ENCODE data around the gene ERC2. TPM values are rescaled to one million over a fixed set of nuclear protein-coding genes. Genes with fewer than 3 reads are reported as not detected.

The ERC2 gene
- total RNA-seq, 1 donor from 2014 or later, result 48.3 TPM

DNA sequence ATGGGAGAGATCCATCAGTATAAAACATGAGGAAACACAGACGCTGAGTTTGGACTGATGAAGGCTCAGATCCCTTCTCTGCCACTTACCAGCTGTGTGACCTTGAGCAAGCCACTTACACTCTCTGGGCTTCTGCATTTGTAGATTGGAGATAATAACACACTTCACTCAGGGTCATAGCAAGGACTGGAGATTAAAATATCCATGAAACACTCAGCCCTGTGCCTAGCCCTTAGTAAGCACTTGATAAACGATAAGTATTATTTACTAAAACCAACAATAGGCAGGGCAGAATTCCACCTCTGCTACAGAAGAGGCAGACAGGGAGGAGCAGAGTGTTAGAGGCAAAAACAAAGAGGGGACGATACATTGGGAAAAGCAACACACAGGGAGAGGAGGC is 560.7 kb downstream of the ERC2 start:
- DNase-seq, result no peak
- H3K4me1 Mint-ChIP-seq (ENCODE audit: low read depth, unreplicated experiment), result no peaks in the 10 kb centered on the region
- TF ChIP-seq, protein P1, sequence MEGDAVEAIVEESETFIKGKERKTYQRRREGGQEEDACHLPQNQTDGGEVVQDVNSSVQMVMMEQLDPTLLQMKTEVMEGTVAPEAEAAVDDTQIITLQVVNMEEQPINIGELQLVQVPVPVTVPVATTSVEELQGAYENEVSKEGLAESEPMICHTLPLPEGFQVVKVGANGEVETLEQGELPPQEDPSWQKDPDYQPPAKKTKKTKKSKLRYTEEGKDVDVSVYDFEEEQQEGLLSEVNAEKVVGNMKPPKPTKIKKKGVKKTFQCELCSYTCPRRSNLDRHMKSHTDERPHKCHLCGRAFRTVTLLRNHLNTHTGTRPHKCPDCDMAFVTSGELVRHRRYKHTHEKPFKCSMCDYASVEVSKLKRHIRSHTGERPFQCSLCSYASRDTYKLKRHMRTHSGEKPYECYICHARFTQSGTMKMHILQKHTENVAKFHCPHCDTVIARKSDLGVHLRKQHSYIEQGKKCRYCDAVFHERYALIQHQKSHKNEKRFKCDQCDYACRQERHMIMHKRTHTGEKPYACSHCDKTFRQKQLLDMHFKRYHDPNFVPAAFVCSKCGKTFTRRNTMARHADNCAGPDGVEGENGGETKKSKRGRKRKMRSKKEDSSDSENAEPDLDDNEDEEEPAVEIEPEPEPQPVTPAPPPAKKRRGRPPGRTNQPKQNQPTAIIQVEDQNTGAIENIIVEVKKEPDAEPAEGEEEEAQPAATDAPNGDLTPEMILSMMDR (IDR thresholded peaks at IDR 0.05; ENCODE audit: partially characterized antibody, unreplicated experiment), result no peak
- H3K9me3 Mint-ChIP-seq (ENCODE audit: unreplicated experiment), result no peaks in the 10 kb centered on the region
- peaks cover 2% of the 10 kb centered on the region for H3K27me3 Mint-ChIP-seq (ENCODE audit: unreplicated experiment)
- no peaks in the 10 kb centered on the region for H3K36me3 Mint-ChIP-seq (ENCODE audit: unreplicated experiment)
- H3K4me3 Mint-ChIP-seq (ENCODE audit: unreplicated experiment), result no peak overlapping the region
- no peak overlapping the region for H3K27ac Mint-ChIP-seq (ENCODE audit: unreplicated experiment)

DNA sequence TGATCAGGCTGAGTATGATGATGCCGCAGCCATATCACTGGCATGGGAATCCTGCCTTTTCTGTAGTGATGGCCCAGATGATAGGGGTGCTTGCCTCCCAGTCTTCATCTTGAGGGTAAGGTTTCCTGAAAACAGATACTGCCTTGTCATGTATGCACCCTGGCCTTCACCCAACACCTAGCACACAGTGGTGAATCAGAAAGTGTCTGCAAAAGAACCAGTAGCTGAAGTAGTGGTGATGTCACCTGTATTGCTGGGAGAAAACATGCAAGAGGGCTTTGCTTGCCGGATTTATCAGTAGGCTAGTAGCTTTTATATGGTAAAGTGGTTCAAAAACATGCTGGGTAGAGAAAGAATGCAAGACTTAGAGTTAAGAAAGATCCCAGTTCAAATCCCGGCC is 561.4 kb downstream of the ERC2 start:
- DNase-seq, result no peak
- Mint-ChIP-seq H3K4me3 (ENCODE audit: unreplicated experiment) (no peak overlapping the region), H3K9me3 (ENCODE audit: unreplicated experiment) (no peaks in the 10 kb centered on the region), H3K4me1 (ENCODE audit: low read depth, unreplicated experiment) (peaks cover 5% of the 10 kb centered on the region), H3K27me3 (ENCODE audit: unreplicated experiment) (peaks cover 2% of the 10 kb centered on the region), H3K27ac (ENCODE audit: unreplicated experiment) (no peak overlapping the region), H3K36me3 (ENCODE audit: unreplicated experiment) (no peaks in the 10 kb centered on the region)
- TF ChIP-seq, protein P1 (IDR thresholded peaks at IDR 0.05; ENCODE audit: partially characterized antibody, unreplicated experiment), result no peak

DNA sequence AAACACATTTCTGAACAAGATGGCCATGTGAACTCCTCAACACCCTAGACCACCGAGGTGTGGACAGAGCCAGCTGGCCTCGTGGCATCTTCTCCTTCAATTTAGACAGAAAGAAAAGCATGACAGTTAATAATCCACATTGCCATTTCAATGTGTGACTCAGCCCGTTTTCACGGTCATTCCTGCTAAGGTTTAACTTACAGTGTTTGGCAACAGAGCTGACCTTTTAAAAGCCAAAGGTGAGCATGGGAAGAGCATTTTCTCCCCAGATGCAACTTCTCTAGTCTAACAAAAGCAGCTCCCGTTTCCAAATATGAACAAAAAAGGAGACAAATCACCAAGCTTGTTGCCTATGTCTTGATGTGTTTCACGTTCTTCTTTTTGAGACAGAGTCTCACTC is 563.6 kb downstream of the ERC2 start:
- Mint-ChIP-seq H3K27ac (ENCODE audit: unreplicated experiment) (no peak overlapping the region), H3K36me3 (ENCODE audit: unreplicated experiment) (no peaks in the 10 kb centered on the region), H3K4me3 (ENCODE audit: unreplicated experiment) (no peak overlapping the region), H3K9me3 (ENCODE audit: unreplicated experiment) (no peaks in the 10 kb centered on the region), H3K27me3 (ENCODE audit: unreplicated experiment) (peaks cover 2% of the 10 kb centered on the region), H3K4me1 (ENCODE audit: low read depth, unreplicated experiment) (peaks cover 5% of the 10 kb centered on the region)
- TF ChIP-seq, protein P1 (IDR thresholded peaks at IDR 0.05; ENCODE audit: partially characterized antibody, unreplicated experiment), result no peak
- no peak for DNase-seq

DNA sequence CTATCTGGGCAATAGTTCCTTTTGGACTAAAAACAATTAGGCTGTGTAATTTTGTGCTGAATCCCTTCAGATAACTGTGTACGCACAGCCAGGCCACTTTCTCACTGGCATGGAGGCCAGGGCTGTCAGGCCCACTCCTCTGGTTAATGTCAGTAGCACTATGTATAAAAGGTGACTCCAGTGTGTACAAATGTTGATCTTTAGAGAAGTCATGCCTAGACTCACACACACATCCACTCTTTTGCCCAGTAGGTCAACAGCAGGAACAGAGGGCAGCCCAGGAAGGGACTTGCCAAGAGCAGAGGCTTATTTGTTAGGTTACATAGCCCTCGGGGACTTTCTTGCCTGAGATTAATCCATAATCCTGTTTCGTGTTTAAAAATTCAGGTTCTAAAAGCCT is 564.6 kb downstream of the ERC2 start:
- Mint-ChIP-seq H3K27me3 (ENCODE audit: unreplicated experiment) (peaks cover 2% of the 10 kb centered on the region), H3K27ac (ENCODE audit: unreplicated experiment) (no peak overlapping the region), H3K9me3 (ENCODE audit: unreplicated experiment) (no peaks in the 10 kb centered on the region), H3K4me3 (ENCODE audit: unreplicated experiment) (no peak overlapping the region), H3K36me3 (ENCODE audit: unreplicated experiment) (no peaks in the 10 kb centered on the region), H3K4me1 (ENCODE audit: low read depth, unreplicated experiment) (peaks cover 5% of the 10 kb centered on the region)
- DNase-seq, result no peak
- TF ChIP-seq, protein P1 (IDR thresholded peaks at IDR 0.05; ENCODE audit: partially characterized antibody, unreplicated experiment), result no peak

DNA sequence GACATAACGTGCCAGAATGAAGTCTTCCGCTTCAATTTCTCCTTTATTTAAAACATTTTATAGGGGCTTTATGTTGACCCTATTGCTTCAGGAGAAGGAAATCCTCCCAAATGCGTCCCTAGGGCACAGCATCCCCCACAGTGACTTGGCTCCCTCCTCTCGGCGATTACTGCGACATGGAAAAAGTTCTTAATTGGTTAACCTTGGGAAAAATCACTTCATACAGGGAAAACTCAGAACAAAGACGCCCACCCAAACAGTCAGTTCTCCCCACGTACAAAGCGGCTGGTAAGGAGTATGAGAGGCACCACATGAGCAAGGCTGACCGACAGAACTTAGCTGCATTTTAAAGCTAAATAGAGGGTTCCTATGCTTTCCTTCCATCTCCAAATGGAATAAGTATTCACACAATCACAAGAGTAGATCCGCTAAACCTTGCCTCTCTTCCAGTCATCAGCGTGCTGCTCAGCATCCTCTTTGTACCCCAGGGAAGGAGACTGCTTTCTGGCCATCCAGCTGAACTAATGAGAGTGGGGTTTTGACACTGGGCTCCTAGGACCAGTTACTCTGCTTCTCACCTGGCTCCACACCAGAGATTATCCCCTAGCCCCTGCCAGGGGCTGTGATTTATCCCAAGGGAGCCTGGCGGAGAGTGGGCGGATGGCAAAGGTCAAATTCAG is 565.9 kb downstream of the ERC2 start:
- H3K36me3 Mint-ChIP-seq (ENCODE audit: unreplicated experiment), result no peaks in the 10 kb centered on the region
- H3K4me3 Mint-ChIP-seq (ENCODE audit: unreplicated experiment), result no peak overlapping the region
- H3K9me3 Mint-ChIP-seq (ENCODE audit: unreplicated experiment), result no peaks in the 10 kb centered on the region
- H3K4me1 Mint-ChIP-seq (ENCODE audit: low read depth, unreplicated experiment), result peaks cover 8% of the 10 kb centered on the region
- no peaks in the 10 kb centered on the region for H3K27me3 Mint-ChIP-seq (ENCODE audit: unreplicated experiment)
- DNase-seq, result no peak
- no peak overlapping the region for H3K27ac Mint-ChIP-seq (ENCODE audit: unreplicated experiment)
- TF ChIP-seq, protein P1 (IDR thresholded peaks at IDR 0.05; ENCODE audit: partially characterized antibody, unreplicated experiment), result no peak
